SK-N-MC (cell line): Measurements from ENCODE around the gene PEX5L.

Source experiments
- EZH2 ChIP-seq: fragments of 200-600 bp; sonication (generic); IDR thresholded peaks from one replicate; pipeline ENCODE4 v1.6.1; 2017; ENCODE audit warnings: antibody characterized with exemption
- FOXP2 ChIP-seq: optimal IDR thresholded peaks from 2 replicates; pipeline ENCODE3; 2011; ENCODE audit warnings: mild to moderate bottlenecking, moderate library complexity; ENCODE audit not compliant: insufficient read depth; ENCODE audit errors: extremely low read length, control extremely low read depth
- POLR2AphosphoS5 ChIP-seq: IDR thresholded peaks from 2 replicates; pipeline ENCODE4 v1.6.1; 2012; ENCODE audit warnings: mild to moderate bottlenecking, low read depth, low read length, borderline replicate concordance

GRCh38 chr3:180026997-180027396 is 9.7 kb downstream of the PEX5L start:
- no peak for TF ChIP-seq POLR2AphosphoS5
- TF ChIP-seq EZH2 = no peak
- TF ChIP-seq FOXP2 = no peak
